HG03175 (cell line): Measurements from ENCODE around the gene AMD1.

Experiments
- ATAC-seq: cut with Tn5 transposase; IDR thresholded peaks from one replicate; pipeline ENCODE4 v1.9.1; 2021; ENCODE audit warnings: mild to moderate bottlenecking, moderate library complexity; ENCODE audit not compliant: unreplicated experiment

Gene AMD1

DNA sequence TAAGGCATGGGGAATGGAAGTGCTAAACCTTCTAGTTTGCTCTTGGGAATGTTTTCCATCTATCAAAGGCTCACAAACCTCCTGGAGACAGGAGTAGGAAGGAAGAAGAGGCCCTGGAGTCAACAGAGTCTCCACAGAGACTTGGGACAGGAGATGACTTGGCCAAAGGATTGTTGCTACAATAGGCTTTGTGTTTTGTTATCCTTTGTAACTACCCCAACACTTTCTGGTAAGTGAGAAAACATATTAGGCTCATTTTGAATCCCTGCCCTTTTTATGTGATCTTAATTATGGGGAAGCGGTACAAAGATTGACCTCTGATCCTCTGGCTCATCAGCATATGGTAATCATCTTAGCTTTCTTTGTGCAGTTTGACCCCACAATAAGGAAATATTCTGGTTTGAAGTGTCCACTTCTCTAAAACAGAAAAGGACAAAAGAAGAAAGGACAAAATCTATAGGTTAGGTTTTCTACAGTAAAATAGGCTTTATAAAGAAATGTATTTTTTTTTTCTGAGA, 59.9 kb downstream of the AMD1 start:
- no peak for ATAC-seq

DNA sequence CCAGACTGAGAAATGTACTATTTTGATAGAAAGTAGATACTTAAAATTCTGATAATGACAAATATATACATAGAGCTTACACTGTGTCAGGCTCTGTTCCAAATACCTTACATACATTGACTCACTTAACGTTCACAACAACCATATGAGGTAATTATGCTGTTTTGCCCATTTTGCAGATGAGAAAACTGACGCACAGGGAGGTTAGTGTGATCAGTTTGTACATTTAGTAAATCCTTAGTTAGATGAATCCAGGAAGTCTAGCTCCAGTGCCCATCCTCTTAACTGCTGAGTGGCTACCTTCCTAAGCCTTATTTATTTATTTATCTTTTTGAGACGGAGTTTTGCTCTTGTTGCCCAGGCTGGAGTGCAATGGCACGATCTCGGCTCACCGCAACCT, 60.6 kb downstream of the AMD1 start:
- ATAC-seq: no peak

DNA sequence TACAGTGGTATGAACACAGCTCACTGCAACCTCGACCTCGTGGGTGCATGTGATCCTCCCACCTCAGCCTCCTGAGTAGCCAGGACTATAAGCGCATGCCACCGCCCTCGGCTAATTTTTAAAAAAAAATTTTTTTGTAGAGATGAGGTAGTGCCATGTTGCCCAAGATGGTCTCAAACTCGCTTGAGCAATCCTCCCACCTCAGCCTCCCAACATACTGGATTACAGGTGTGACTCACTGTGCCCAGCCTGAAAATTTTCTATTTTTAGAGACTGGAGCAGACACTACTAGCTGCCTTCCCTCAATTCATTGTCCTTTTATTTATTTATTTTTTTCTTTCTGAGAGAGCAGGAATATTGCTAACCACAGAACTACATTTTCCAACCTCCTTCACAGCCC, 63.6 kb downstream of the AMD1 start:
- ATAC-seq: no peak

DNA sequence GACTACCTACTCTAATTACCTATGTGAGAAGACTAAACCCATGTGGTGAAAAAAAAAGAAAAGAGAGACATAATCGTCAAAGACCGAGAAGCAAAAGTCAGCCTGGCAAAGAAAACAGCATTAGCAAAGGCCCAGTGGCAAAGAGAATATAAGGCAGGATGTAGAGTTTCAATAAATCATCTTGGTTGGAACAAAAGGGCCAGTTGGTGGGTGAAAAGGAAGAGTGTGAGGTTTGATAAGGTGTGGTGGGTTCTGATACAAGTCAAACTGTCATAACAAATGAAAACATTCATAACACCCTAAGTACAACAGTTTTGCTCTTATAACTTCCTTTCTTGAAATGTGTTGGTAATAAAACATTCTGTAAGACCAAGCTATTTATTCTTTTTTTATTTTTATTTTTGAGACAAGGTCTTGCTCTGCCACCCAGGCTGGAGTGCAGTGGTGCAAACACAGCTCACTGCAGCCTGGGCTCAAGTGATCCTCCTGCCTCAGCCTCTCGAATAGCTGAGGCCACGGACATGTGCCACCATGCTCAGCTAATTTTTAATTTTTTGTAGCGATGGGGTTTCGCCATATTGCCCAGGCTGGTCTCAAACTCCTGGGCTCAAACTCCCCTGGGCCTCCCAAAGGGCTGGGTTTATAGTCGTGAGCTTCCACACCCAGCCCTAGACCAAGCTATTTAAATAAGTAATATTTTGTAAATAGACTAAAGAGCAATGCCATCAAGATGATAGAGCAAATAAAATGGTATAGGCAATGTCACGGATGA, 65.0 kb downstream of the AMD1 start:
- ATAC-seq: no peak

DNA sequence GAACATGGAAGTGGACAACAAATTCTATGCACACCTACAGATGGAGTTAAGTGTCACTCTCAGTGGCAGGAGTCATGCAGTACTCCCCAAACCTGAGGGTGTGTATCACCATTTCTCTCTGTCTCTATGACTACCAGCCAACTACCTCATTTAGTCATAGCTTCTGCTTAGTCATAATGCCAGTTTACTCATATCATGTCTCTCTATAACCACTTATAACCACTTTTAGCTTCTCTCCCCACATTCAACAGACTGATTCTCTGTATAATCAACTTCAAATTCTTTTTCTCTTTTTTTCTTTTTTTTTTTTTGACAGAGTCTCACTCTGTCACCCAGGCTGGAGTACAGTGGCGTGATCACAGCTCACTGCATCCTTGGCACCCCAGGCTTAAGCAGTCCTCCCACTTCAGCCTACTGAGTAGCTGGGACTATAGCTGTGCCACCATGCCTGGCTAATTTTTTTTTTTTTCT, 70.1 kb downstream of the AMD1 start:
- peak; percentile 99 for ATAC-seq
